GM21423 (cell line): ENCODE results near the gene MRPS21.

Source experiments
- ATAC-seq: cut with Tn5 transposase; IDR thresholded peaks from one replicate; pipeline ENCODE4 v1.9.1; 2021; ENCODE audit warnings: mild to moderate bottlenecking, moderate library complexity; ENCODE audit not compliant: unreplicated experiment

MRPS21 gene

DNA sequence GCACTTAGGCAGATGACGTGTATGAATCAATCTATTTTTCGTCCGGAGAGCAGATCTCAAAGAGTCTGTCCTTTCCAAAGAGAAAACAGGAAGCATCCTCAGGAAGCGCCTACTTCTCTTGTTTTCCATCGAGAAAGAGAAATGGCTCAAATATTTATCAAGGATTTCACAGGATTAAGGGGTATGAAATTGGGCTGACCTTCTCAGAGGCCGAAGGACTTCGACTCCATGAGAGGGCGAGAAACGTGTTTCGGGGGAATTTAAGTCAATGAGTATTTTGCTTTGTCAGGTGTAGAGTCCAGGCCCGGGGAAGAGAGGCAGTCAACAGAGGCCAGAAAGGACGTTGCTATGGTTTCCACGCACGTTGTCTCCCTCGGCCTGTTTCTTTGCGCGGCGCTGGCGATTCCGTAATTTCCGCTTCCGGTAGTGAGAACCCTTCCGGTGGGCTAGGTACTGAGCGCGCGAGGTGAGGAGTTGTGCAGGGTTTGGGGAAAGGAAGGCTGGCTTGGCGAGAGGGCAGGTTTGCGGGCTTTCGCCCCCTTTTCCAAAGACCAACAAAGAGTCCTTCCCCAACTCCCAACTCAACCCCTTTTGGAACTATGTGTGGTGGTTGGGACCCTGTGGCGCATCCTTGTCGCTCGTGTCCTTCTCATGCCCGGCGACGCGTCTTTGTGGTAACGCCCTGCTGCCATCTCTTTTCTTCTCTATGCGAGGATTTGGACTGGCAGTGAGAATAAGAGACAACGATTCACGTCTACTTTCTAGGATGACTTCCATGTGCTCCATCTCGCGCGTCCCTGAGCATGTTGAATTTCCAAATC, at the start of gene MRPS21:
TSS of gene MRPS21 (plus strand) at position 429 of the 821 bp plus-strand sequence. CDS start 506 bp downstream, outside the sequence.
- peak; percentile 97 for ATAC-seq

DNA sequence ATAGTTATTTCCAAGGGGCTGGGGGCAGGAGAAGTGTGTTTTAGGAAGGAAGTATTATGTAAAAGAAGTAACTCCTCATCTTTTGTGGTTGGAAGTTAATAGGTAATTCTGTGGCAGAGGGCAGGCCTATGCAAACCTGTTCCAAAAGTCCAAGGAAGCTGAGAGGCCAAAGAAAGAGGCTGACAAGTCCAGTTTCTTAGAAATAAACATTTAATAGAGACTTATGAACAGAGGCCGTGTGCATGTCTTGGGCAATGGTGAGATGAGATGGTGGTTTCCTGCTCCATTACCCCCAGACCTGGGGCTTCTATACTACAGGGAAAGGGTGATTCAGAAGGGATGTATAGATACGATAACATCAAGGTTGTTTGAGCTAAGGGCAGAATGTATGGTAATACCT, 43.7 kb upstream of the MRPS21 start:
- no peak for ATAC-seq

DNA sequence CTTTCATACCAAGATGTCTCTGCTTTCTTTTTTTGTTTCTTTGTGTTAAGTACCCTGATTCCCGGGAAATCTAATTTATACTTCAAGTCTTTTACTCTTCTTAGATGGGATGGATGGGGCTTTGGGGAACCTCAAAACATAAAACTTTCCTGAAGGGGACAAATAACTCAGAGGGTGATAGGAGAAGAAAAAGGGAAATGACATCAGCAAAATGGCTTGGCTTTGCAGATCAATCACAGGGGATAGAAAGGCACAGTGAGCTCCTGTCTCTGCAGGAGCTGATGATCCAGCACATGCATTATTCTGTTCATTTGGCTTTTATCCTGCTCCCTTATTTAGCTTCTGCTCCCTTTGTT, 37.5 kb upstream of the MRPS21 start:
- ATAC-seq, result no peak

DNA sequence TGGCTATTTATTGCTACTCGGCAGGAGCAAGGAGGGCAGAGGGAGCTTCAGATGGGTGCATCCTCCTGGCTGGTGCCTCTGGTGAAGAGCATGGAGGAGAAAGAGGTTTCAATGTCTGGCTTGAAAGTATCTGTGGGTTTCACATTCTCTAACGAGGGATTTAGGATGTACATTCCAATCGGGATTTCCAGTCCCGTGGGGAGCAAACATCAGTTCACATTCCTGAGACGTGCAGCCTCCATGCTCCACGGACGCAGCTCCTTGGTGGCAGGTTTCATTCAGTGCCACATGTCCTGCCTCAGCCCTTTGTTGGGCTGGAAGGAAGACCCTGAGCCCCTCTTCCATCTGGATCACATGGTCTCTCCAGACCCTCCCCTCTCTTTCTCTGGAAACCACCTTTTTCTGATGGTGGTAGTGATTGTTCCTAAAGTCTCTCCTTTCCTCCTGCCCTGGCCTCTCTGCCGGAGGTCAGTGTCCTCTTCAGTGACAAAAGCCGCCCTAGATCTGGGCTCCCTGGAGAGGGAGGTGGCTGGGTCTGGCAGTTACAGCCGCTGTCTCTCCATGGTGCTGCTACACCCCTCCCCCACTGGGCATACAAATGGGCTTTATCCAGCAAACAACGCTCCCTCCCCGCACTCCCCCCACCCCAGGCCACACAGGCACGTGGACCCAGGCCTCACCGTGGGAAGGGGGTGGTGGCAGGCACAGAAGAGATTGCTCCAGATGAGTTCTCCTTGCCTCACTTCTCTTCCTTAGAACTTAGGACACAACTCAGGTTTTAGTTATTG, 36.9 kb upstream of the MRPS21 start:
- no peak for ATAC-seq

DNA sequence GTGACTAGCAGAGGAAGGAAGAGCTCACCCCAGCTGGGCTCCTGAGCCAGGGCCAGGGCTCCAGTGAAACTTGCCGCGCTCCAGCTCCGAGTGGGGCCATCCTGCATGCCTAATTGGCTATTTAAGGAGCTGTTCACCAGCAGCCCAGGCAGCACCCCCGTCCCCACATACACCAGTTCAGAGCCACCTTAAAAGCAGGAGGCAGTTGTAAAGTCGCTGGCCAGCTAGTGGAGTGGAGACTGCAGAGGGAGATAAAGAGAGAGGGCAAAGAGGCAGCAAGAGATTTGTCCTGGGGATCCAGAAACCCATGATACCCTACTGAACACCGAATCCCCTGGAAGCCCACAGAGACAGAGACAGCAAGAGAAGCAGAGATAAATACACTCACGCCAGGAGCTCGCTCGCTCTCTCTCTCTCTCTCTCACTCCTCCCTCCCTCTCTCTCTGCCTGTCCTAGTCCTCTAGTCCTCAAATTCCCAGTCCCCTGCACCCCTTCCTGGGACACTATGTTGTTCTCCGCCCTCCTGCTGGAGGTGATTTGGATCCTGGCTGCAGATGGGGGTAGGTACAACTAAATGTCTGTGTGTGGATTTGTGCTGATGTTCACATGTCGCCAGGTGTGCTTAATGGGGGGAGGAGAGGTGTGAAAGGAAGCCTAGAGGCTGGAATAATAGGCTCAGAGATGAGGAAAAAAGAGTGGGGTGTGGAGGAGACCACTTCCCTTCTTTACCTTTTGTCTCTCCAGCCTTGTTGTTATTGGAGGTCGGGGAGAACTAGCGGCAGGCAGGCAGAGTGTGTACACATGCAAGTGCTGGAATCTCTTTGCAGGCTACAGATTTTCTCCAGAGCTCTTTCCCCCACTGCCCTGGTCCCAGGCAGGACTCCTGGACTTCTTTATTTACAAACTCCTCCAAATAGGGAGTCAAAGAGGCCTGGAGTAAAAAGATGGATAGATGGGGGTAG, 35.8 kb upstream of the MRPS21 start, which contains the start of gene CA14:
TSS of gene CA14 (plus strand) at position 151 of the 962 bp plus-strand sequence. CDS start at position 506, 355 bp downstream.
- no peak for ATAC-seq

DNA sequence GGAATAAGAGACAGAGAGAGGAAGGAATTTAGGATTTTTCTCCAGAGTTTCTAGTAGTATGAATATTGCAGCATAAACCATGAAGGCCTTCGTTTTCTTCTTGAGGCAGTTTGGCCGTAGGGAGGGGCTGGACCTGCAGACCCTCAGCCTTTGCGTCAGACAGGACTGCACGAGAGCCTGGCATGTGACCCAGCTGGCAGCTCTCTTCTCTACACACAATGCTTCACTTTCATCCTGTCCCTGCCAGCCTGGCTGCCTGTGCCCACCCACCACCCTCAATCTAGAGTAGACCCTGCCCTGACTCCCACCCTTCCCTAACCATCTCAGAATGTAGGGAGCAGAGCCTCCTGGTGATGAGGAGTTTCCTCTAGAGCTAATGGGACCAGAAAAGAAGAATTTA, 34.4 kb upstream of the MRPS21 start:
- ATAC-seq, result no peak

DNA sequence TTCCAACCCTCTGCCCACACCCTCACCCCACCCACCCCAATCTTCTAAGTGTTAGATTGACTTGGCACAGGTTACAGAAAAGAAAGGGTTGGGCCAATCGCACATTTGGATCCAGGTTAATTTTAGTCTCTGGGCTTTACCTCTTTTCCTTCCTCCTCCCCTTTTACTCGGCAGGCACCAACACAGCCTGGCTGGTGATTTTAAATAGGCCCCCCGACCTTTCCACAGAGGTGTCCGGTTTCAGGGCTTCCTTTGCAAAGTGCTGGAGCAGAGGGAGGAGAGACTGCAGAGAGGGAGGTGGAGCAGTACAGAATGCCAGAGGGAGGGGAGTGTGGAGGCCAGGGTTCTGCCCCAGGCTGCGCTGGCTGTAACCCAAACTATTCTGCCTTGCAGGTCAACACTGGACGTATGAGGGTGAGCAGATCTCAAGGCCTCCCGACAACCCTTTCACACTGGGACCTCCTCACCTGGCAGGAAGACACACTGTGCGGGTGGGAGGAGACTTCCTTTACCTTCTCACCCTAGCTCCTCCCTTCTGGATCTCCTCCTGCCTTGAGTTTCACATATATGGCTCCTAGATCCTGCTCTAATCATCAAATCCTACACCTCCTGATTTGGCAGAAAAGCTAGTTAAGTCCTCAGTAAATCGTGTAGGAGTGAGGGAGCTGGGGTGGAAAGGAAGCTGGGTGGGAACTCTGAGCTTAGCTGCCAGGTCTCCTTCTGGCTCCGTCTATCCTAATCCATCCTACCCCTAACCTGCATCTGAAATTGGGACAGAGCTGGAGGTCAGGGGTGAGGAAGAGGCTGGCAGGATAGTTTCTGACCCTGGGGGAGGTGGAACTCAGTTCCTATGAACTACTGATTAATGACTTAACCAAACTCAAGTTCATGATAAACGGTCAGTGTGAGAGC, 33.6 kb upstream of the MRPS21 start:
- no peak for ATAC-seq

DNA sequence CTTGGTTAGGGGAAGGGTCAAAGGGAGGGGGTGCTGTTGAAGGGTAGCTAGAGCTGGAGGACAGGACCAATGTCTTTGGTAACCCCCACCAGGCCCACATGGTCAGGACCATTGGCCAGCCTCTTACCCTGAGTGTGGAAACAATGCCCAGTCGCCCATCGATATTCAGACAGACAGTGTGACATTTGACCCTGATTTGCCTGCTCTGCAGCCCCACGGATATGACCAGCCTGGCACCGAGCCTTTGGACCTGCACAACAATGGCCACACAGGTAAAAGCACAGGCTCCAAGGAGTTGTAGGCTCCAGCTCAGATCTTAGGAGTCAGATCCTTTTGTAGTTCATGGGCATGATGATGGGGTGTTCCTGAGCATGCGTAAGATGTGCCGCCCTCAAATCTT, 32.3 kb upstream of the MRPS21 start:
- ATAC-seq, result no peak

DNA sequence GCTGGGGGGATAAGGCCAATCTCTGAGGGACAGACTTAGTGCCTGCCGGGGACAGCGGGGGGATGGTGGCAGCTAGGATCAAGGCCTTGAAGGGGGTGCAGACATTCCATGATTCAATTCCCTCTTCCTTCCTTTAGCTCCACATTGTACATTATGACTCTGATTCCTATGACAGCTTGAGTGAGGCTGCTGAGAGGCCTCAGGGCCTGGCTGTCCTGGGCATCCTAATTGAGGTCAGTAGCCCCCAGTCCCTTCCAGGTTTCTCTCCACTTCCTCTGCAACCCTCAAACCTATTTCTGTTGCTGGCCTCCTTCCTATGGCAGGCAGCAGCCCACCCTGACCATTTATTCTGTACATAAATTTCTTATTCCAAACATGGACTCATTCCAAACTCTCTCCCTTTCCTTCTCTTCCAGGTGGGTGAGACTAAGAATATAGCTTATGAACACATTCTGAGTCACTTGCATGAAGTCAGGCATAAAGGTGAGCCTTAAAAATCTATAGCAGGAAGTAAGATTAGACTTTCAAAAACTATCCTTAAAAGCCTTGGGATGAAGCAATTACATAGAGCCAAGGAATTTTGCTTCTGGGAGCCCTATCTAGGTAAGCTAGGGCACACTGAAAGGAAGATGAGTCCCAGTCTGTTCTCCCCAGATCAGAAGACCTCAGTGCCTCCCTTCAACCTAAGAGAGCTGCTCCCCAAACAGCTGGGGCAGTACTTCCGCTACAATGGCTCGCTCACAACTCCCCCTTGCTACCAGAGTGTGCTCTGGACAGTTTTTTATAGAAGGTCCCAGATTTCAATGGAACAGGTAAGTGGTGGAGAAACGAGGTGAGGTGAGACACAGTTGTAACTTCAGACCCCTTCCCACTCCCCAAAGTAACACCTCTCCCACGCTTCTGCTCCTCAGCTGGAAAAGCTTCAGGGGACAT, 31.0 kb upstream of the MRPS21 start:
- ATAC-seq, result no peak

DNA sequence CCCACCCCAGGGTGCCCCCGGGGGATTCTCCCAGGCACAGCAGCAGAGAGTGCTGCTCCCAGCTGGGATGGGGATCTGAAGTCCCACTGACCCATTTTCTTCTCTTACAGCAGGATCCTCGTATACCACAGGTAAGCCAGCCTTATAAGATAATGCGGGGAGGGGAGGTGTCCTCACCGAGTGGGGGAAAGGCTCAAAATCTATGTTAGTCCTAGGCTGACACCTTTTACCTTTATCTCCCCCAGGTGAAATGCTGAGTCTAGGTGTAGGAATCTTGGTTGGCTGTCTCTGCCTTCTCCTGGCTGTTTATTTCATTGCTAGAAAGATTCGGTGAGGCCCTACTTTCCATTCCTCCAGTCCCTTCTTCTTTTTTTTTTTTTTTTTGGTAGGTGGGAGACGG, 30.1 kb upstream of the MRPS21 start:
- ATAC-seq, result no peak

DNA sequence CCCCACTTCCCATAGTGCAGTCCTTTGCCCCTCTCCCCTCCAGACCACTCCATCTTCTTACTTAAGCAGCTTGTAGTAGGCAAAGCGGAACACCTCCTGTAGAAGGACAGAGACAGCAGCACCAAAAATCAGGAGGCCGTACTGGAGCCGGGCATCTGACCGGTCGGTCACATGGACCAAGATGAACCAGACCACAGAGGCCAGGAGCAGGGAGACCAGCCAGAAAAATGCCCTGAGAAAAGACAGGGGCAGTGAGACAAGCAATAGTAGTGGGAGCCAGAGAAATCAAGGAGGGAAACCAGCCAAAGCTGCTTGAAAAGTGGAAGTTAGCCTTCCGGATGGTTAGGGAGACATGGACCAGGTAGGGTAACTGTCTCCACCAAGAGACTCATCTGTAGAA, 25.8 kb upstream of the MRPS21 start:
- no peak for ATAC-seq

DNA sequence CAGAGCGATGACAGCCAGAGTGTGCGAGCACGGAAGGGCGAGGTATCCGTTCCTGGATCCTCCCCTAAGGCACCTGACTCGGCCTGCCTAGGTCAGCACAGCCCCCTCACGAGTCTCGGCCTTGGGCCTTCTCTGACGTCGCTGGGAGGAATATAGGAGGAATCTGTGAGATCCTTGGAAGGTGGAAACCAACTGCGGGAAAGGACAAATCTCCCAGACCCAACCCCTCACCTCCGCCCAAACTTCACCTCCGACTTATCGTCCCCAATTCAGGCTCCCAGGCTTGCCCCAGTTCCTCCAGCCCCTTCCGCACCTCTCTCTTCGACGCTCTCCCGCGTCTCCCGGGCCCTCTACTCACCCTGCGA, 25.3 kb upstream of the MRPS21 start:
- peak; percentile 11 for ATAC-seq

DNA sequence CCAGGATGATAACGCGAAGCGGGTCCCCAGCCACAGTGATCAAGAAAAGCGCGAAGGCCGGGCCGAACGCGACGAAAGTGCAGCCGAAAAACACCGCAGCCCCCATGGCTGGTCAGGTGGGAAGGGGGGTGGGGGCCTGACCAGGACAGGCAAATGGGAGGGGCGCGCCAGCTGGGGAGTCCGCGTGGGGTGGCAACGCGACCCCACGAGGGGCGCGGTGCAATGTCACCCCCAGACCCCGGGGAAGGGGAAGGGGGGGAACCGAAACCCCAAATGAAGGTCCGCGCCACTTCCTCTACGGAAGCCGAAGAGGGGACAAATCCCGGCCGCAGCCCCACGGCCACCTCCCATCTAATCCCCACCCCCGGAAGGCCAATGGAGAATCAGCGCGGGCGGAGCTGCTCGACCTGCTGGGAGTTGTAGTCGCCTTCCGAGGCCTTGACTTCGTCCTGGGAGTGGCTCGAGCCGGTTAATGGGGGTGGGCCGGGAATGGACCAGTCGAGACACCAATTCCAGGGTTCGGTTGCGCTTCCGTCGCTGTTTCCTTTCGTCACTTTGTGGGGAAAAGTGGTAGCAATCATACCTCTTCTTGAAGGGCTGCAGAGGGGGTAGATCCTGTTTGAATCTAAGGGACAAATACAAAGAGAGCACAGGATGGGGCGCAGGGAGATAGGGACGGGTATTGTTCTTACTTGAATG, 24.8 kb upstream of the MRPS21 start, which contains the start of gene APH1A:
TSS of gene APH1A (minus strand) at position 312 of the 699 bp plus-strand sequence. CDS start at position 106, 206 bp downstream.
- ATAC-seq, result peak; percentile 89

DNA sequence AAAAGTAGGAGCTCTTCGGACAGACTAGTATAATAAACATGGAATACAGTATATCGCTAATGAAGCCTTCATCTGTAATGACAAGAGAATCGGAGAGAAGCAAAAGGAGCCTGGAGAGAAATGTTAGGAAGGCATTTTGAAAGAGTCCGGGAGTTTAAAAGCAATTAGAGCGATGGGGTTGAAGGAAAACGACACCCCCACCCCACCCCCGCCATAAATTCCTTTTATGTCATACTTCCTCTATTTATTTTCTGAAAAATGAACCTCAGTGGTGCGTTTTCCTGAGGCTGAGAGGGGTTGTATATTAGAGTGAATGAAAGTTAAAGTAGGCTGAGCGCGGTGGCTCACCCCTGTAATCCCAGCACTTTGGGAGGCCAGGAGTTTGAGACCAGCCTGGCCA, 24.2 kb upstream of the MRPS21 start:
- no peak for ATAC-seq

DNA sequence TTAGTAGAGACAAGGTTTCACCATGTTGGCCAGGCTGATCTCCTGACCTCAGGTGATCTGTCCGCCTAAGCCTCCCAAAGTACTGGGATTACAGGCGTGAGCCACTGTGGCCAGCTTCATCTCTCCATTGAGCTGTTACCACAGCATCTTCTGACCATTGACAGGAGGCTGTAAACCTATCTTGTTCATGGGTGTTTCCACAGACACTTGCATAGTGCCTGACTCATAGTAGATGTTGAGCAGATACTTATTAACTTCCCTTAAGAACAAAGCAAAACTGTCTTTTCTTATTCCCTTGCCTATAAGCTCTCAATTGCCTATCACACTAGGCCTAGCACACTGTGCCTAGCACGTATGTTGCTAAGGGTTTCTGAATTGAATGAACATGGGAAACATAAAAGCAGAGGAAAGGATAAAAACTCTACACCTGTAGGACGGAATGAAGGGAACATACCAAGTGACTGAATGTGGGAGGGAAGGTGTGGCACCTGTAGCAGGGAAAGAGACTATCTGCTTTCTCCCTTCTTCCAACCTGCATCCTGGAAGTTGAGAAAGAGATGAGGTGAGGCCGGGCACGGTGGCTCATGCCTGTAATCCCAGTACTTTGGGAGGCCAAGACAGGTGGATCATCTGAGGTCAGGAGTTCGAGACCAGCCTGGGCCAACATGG, 22.2 kb upstream of the MRPS21 start:
- no peak for ATAC-seq

DNA sequence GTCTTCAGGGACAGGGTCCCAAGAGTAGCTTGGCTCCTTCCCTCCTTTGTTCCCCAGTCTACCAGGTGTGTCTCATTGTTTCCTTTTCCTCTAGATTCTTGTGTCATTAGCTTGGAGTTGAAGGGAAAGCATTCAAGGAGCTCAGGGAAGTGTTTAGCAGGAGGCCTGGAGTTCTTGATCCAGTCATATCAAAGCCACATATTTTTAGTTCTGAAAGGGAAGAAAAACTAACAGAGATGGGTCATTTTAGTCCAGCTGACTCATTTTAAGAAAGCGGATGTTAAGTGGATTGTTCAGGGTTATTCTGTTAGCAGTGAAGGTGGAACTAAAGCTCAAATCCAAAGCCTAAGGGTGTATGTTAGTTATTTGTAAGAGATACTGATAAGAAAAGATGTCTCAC, 20.4 kb upstream of the MRPS21 start:
- ATAC-seq, result no peak

DNA sequence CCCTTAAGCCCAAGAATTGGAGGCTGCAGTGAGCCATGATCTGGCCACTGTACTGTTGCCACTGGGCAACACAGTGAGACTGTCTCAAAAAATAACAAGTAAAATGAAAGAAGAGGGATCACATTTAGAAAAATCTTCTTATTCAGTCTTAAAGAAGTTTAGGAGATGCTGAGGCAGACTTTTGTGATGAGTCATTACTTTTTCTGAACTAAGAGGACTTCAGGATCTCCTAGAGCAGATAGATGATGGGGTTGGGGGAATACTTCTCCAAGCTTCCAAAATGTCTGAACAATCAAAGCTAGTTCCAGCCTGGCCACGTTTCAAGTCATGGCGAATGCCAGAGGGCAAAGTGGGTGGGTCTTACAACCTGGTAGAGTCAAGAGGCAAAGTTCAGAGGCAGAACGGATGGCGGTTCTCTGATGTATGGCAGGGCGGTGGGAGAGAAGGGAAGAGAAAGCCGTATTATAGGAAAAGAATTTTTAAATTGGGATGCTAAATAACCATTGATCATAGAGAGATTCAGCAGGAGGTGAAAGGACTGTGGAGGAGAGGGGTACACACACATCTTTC, 13.4 kb upstream of the MRPS21 start:
- ATAC-seq, result no peak
